GM19372 (cell line): ENCODE measurements around the gene ZNF784.

Experiments
- ATAC-seq: cut with Tn5 transposase; IDR thresholded peaks from one replicate; pipeline ENCODE4 v1.9.1; 2021; ENCODE audit warnings: mild to moderate bottlenecking, low read depth, moderate library complexity; ENCODE audit not compliant: unreplicated experiment

The ZNF784 gene

GRCh38 chr19:55622242-55622969 is 2.0 kb downstream of the ZNF784 start:
- no peak for ATAC-seq

GRCh38 chr19:55621673-55622231 is 2.6 kb downstream of the ZNF784 start:
- no peak for ATAC-seq

- ATAC-seq = no peak
Measured at GRCh38 chr19:55621205-55621672, 3.1 kb downstream of the ZNF784 start.

- ATAC-seq = no peak
Measured at GRCh38 chr19:55620410-55621204, 3.8 kb downstream of the ZNF784 start.

DNA sequence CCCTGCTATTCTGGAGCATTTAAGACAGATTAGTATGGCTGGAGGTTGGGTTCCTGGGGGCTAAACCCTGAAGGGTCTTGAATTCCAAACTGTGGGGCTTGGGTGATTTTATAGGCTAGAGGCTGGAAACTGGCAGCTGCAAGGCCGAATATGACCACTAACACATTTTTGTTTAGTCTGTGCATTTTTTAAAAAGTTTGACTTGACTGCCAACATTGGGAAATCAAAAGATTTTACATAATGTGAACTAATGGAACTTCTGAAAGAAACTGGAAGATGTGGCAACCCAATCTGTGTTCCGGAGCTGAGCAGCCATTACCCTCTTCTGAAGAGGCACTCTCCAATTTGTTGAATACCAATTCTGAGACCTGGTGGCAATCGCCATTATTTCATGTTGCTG is 5.1 kb downstream of the ZNF784 start:
- no peak for ATAC-seq

- no peak for ATAC-seq
Measured at GRCh38 chr19:55618426-55618825, 5.9 kb downstream of the ZNF784 start.

DNA sequence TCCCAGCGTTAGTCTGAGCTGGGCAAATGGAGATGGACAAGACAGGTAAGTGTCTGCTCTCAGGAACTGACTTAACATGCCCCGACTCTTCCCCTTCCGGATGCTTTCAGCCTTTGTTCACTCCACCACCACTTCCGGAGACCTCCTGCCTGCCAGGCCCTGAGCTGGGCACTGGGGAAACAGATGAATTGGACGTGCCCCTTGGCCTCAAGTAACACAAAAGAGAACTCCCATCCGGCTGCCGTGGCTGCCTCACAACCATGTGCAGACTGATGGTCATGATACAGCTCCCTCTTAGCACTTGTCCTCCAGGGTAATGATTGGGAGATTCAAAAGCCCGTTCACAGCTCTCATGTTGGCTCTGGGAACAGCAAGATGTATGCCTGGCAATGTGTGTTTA is 6.9 kb downstream of the ZNF784 start:
- no peak for ATAC-seq

GRCh38 chr19:55616395-55616875 is 7.9 kb downstream of the ZNF784 start:
- no peak for ATAC-seq

- no peak for ATAC-seq
Measured at GRCh38 chr19:55615543-55616394, 8.6 kb downstream of the ZNF784 start.

DNA sequence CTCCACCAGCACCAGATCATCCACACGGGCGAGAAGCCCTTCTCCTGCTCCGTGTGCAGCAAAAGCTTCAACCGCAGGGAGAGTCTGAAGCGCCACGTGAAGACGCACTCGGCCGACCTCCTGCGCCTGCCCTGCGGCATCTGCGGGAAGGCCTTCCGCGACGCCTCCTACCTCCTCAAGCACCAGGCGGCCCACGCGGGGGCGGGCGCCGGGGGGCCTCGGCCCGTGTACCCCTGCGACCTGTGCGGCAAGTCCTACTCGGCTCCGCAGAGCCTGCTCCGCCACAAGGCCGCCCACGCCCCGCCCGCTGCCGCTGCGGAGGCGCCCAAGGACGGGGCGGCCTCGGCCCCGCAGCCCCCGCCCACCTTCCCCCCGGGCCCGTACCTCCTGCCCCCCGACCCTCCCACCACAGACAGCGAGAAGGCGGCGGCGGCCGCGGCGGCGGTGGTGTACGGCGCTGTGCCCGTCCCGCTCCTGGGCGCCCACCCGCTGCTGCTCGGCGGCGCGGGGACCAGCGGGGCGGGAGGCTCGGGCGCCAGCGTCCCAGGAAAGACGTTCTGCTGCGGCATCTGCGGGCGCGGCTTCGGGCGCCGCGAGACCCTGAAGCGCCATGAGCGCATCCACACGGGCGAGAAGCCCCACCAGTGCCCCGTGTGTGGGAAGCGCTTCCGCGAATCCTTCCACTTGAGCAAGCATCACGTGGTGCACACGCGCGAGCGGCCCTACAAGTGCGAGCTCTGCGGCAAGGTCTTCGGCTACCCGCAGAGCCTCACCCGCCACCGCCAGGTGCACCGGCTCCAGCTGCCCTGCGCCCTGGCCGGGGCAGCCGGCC is 9.4 kb downstream of the ZNF784 start:
- ATAC-seq = no peak

DNA sequence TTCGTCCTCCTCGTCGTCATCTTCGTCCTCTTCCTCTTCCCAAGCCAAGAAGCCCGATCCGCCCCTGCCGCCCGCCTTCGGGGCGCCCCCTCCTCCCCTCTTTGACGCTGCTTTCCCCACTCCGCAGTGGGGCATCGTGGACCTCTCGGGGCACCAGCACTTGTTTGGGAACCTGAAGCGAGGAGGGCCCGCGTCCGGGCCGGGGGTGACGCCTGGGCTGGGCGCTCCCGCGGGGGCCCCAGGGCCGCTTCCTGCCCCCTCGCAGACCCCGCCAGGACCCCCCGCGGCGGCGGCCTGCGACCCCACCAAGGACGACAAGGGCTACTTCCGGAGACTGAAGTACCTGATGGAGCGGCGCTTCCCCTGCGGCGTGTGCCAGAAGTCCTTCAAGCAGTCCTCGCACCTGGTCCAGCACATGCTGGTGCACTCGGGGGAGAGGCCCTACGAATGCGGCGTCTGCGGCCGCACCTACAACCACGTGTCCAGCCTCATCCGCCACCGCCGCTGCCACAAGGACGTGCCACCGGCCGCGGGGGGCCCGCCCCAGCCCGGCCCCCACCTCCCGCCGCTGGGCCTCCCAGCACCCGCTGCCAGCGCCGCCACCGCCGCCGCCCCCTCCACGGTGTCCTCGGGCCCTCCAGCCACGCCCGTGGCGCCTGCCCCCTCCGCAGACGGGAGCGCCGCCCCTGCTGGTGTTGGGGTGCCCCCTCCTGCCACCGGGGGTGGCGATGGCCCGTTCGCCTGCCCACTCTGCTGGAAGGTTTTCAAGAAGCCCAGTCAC is 10.2 kb downstream of the ZNF784 start:
- ATAC-seq = no peak

GRCh38 chr19:55613396-55613795 is 11.0 kb downstream of the ZNF784 start:
- ATAC-seq = no peak

DNA sequence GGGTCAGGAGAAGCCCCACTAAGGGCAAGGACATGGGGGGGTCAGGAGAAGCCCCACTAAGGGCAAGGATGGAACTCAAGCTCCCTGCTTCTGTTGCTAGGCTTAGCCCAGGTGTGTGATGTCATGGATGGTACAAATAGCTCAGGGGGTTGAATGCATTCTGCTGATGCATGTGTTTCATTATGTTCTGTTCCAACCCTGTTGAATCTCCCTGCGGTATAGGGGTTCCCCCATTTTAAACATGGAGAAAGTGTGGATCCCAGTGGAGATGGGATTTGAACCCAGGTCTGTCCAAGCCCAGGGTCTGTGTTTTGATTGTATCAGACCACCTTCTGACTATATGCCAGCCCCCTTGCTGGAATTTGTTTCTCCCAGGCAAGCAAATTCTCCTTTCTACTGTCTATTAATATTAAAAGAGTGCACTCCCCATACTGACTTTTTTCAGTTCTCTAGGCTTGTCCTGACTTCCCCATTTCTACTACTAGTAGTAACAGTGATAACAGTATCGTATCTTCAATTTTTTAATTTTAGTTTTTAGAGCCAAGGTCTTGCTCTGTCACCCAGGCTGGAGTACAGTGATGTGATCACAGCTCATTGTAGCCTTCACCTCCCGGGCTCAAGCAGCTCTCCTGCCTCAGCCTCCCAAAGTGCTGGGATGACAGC is 12.3 kb downstream of the ZNF784 start:
- ATAC-seq = no peak

- no peak for ATAC-seq
Measured at GRCh38 chr19:55611300-55611982, 12.9 kb downstream of the ZNF784 start.

GRCh38 chr19:55609326-55609725 is 15.0 kb downstream of the ZNF784 start:
- no peak for ATAC-seq

DNA sequence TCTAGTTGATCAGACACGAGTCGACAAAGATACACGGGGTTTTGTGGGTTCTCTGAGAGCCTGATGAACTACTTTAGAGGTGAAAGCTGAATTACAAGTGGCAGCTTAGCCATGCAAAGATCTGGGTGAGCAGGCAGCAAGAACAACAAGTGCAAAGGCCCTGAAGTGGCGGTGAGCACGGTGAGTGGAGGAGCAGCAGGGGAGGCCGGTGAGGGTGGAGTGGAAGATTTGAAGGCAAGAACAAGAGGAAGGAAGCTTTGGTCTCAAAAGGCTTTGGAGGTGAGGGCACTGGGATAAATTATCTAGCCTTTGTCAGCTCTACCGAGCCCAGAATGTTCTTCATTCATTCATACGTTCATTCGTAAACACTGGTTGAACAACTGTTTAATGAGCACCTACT is 17.5 kb downstream of the ZNF784 start:
- no peak for ATAC-seq

DNA sequence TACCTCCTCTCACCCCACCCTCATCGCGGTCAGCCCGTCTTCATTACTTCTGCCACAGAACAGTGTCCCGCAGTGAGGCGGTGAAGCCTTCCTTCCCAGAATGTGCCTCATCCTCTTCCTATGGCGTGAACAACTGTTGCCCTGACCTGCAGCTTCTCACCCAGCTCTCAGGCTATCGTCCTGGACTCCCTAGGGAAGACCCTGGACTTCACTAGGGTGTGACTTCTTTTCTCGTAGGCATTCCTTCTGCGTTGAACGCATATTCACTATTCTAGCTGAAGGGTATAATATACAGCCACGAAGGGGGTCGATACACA is 17.9 kb downstream of the ZNF784 start:
- no peak for ATAC-seq
